ENCODE measurements around the gene CFAP100. TPM values are rescaled to one million over a fixed set of nuclear protein-coding genes. Genes with fewer than 3 reads are reported as not detected.

The CFAP100 gene
- total RNA-seq, 1 experiment from 2014 or later = not detected

DNA sequence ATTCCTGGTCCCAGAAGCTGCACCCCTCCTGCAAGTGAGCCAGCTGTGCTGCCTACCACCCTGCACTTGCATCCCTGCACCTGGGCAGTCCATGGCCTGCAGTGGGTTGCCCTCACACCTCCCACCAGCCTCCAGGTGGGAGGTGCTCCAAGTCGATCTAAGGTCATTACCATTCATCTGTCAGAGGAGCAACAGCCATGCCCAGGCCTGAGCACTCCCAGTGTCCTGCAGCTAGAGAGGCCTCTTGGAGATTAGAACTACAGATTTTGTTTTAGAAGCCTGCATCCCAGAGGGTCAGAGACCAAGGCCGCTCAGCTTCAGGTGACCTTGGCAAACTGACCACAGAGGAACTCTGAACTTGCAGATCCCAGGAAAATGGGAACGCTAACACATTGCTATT is 90.0 kb downstream of the CFAP100 start:
- H3K9me3 ChIP-seq (ENCODE audit: control insufficient read depth in 1 of 2, insufficient read depth in 1 of 2, low read depth in 1 of 2, low read length in 2 of 2) = no peaks in the 10 kb centered on the region
- H3K4me3 ChIP-seq (replicated peaks in 1 of 2; ENCODE audit: low read depth in 1 of 2, low read length in 2 of 2) = no peak overlapping the region
- ATAC-seq (no peak), DNase-seq (ENCODE audit: low read depth, low spot score) (no peak)
- no peaks in the 10 kb centered on the region for H3K27me3 ChIP-seq (ENCODE audit: insufficient read depth, low read length)
- ChIA-PET RAD21 (ENCODE audit: low non-redundant PET in 1 of 2, low total read pairs in 2 of 2, uncharacterized antibody in 2 of 2, unreplicated experiment in 2 of 2) (no interaction called here), CTCF (no interaction called here), POLR2A (no interaction called here)
- no peaks in the 10 kb centered on the region for H4K20me1 ChIP-seq (ENCODE audit: insufficient read depth)
- H3K27ac ChIP-seq (ENCODE audit: low read depth, low read length) = no peak overlapping the region
- no peak overlapping the region for H3K4me2 ChIP-seq (ENCODE audit: low read length)
- no peaks in the 10 kb centered on the region for H3K36me3 ChIP-seq (ENCODE audit: control insufficient read depth in 1 of 2, insufficient read depth in 2 of 2, low read length in 2 of 2)
- BruUV-seq (replicated peaks) = no TSS peak
- H2AFZ ChIP-seq (ENCODE audit: low read depth, low read length, poor library complexity, severe bottlenecking) = no peak overlapping the region
- H3K9me2 ChIP-seq (ENCODE audit: insufficient read depth) = no peaks in the 10 kb centered on the region
- peaks cover 0 to 4% of the 10 kb centered on the region in 2 experiments; a peak in 1 of 4 replicates for H3K4me1 ChIP-seq (ENCODE audit: control insufficient read depth in 1 of 2, insufficient read depth in 2 of 2, low read length in 2 of 2)
- H3K9ac ChIP-seq (ENCODE audit: low read length) = no peak overlapping the region
- H3K79me2 ChIP-seq (ENCODE audit: insufficient read depth, low read length) = no peaks in the 10 kb centered on the region
- TF ChIP-seq, protein P1, sequence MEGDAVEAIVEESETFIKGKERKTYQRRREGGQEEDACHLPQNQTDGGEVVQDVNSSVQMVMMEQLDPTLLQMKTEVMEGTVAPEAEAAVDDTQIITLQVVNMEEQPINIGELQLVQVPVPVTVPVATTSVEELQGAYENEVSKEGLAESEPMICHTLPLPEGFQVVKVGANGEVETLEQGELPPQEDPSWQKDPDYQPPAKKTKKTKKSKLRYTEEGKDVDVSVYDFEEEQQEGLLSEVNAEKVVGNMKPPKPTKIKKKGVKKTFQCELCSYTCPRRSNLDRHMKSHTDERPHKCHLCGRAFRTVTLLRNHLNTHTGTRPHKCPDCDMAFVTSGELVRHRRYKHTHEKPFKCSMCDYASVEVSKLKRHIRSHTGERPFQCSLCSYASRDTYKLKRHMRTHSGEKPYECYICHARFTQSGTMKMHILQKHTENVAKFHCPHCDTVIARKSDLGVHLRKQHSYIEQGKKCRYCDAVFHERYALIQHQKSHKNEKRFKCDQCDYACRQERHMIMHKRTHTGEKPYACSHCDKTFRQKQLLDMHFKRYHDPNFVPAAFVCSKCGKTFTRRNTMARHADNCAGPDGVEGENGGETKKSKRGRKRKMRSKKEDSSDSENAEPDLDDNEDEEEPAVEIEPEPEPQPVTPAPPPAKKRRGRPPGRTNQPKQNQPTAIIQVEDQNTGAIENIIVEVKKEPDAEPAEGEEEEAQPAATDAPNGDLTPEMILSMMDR (IDR thresholded peaks at IDR 0.05 in 2 of 3, conservative IDR thresholded peaks at IDR 0.05 in 1 of 3; ENCODE audit: borderline replicate concordance in 1 of 3, insufficient read depth in 1 of 3, low read depth in 2 of 3, low read length in 2 of 3) = no peak
- TF ChIP-seq SP1 (IDR thresholded peaks at IDR 0.05; ENCODE audit: low read depth) = no peak
- no peak for TF ChIP-seq POLR2A (IDR thresholded peaks at IDR 0.05; ENCODE audit: borderline replicate concordance, extremely low read depth, insufficient read depth, insufficient read length)
- TF ChIP-seq, protein P2, sequence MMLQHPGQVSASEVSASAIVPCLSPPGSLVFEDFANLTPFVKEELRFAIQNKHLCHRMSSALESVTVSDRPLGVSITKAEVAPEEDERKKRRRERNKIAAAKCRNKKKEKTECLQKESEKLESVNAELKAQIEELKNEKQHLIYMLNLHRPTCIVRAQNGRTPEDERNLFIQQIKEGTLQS (IDR thresholded peaks at IDR 0.05) = no peak
- no peak for TF ChIP-seq ELF1 (IDR thresholded peaks at IDR 0.05; ENCODE audit: borderline replicate concordance, low read depth)
- TF ChIP-seq, protein P3, sequence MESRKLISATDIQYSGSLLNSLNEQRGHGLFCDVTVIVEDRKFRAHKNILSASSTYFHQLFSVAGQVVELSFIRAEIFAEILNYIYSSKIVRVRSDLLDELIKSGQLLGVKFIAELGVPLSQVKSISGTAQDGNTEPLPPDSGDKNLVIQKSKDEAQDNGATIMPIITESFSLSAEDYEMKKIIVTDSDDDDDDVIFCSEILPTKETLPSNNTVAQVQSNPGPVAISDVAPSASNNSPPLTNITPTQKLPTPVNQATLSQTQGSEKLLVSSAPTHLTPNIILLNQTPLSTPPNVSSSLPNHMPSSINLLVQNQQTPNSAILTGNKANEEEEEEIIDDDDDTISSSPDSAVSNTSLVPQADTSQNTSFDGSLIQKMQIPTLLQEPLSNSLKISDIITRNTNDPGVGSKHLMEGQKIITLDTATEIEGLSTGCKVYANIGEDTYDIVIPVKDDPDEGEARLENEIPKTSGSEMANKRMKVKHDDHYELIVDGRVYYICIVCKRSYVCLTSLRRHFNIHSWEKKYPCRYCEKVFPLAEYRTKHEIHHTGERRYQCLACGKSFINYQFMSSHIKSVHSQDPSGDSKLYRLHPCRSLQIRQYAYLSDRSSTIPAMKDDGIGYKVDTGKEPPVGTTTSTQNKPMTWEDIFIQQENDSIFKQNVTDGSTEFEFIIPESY (IDR thresholded peaks at IDR 0.05; ENCODE audit: extremely low read depth, insufficient replicate concordance, low read length) = no peak
- TF ChIP-seq SIN3A (IDR thresholded peaks at IDR 0.05; ENCODE audit: low read depth) = no peak
- TF ChIP-seq POLR2AphosphoS5 (IDR thresholded peaks at IDR 0.05; ENCODE audit: low read depth, low read length) = no peak
- no peak for TF ChIP-seq YY1 (IDR thresholded peaks at IDR 0.05; ENCODE audit: extremely low read depth, insufficient replicate concordance, low read depth, low read length)
- TF ChIP-seq, protein P4, sequence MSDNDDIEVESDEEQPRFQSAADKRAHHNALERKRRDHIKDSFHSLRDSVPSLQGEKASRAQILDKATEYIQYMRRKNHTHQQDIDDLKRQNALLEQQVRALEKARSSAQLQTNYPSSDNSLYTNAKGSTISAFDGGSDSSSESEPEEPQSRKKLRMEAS (IDR thresholded peaks at IDR 0.05) = no peak
- intact Hi-C loops (cut with micrococcal nuclease) = no loop called here
